Pulmonary artery endothelial cell (primary cell): ENCODE measurements around the gene CNN2. TPM values are rescaled to one million over a fixed set of nuclear protein-coding genes. Genes with fewer than 3 reads are reported as not detected.

ENCODE experiments used
- DNase-seq: peaks from one replicate; pipeline ENCODE4 v3.0.0-alpha.2; 2011; ENCODE audit warnings: low read depth, low spot score
- total RNA-seq: library from RNA; depleted of rRNA; stranded (reverse); fragments of >200 nt; gene quantifications from 2 replicates; pipeline ENCODE4 v1.2.3, GENCODE V29; 2014

The CNN2 gene
- total RNA-seq, 1 donor from 2014 or later, result 188 TPM

- DNase-seq, result no peak
Observed at GRCh38 chr19:1080360-1081161, 54.2 kb downstream of the CNN2 start.

GRCh38 chr19:1081301-1082164 lies 55.1 kb downstream of the CNN2 start:
- DNase-seq, result no peak

- no peak for DNase-seq
Observed at GRCh38 chr19:1082165-1082927, 55.9 kb downstream of the CNN2 start.

GRCh38 chr19:1082928-1083816 lies 56.8 kb downstream of the CNN2 start:
- DNase-seq, result no peak

GRCh38 chr19:1084024-1084868 lies 57.8 kb downstream of the CNN2 start:
- DNase-seq, result no peak

- no peak for DNase-seq
Observed at GRCh38 chr19:1085053-1085658, 58.7 kb downstream of the CNN2 start.

- no peak for DNase-seq
Observed at GRCh38 chr19:1085676-1086442, 59.5 kb downstream of the CNN2 start.

- DNase-seq, result no peak
Observed at GRCh38 chr19:1086613-1087012, 60.2 kb downstream of the CNN2 start.

- no peak for DNase-seq
Observed at GRCh38 chr19:1087813-1088415, 61.5 kb downstream of the CNN2 start.

- DNase-seq, result no peak
Observed at GRCh38 chr19:1088416-1089010, 62.1 kb downstream of the CNN2 start.

Other genes starting within 250 kb of the CNN2 start
- 198 and 241 TPM in 2 replicates for gene PTBP1, start 229.2 kb upstream of the CNN2 start, total RNA-seq
- gene PLPPR3, start 204.7 kb upstream of the CNN2 start, total RNA-seq, result 0.07 and 0.33 TPM in 2 replicates
- not detected in 2 replicates for gene AZU1, start 198.8 kb upstream of the CNN2 start, total RNA-seq
- not detected in 2 replicates for gene PRTN3, start 185.6 kb upstream of the CNN2 start, total RNA-seq
- gene ELANE, start 174.3 kb upstream of the CNN2 start, total RNA-seq, result not detected in 2 replicates
- gene CFD, start 166.9 kb upstream of the CNN2 start, total RNA-seq, result 0.49 and 3.6 TPM in 2 replicates
- 22.9 and 27.0 TPM in 2 replicates for gene MED16, start 133.4 kb upstream of the CNN2 start, total RNA-seq
- gene RNU6-9, start 133.1 kb upstream of the CNN2 start, total RNA-seq, result not detected in 2 replicates
- gene R3HDM4, start 113.4 kb upstream of the CNN2 start, total RNA-seq, result 22.8 and 29.1 TPM in 2 replicates
- gene KISS1R, start 109.3 kb upstream of the CNN2 start, total RNA-seq, result not detected in 2 replicates
- 8.0 and 9.6 TPM in 2 replicates for gene ARID3A, start 100.6 kb upstream of the CNN2 start, total RNA-seq
- 106 and 115 TPM in 2 replicates for gene WDR18, start 42.3 kb upstream of the CNN2 start, total RNA-seq
- 0.39 and 0.59 TPM in 2 replicates for gene GRIN3B, start 26.2 kb upstream of the CNN2 start, total RNA-seq
- 49.5 and 65.1 TPM in 2 replicates for gene TMEM259, start 5.5 kb upstream of the CNN2 start, total RNA-seq
- gene RNU6-2, start 5.1 kb upstream of the CNN2 start, total RNA-seq, result not detected in 2 replicates
- 3.5 and 5.9 TPM in 2 replicates for gene ABCA7, start 13.5 kb downstream of the CNN2 start, total RNA-seq
- gene ARHGAP45, start 40.6 kb downstream of the CNN2 start, total RNA-seq, result 10.2 and 20.2 TPM in 2 replicates
- 133 and 163 TPM in 2 replicates for gene POLR2E, start 68.8 kb downstream of the CNN2 start, total RNA-seq
- gene GPX4, start 77.4 kb downstream of the CNN2 start, total RNA-seq, result 380 and 410 TPM in 2 replicates
- gene SBNO2, start 147.7 kb downstream of the CNN2 start, total RNA-seq, result 30.4 and 55.0 TPM in 2 replicates
- gene STK11, start 179.2 kb downstream of the CNN2 start, total RNA-seq, result 100 and 131 TPM in 2 replicates
- 2.1 and 2.2 TPM in 2 replicates for gene CBARP, start 211.4 kb downstream of the CNN2 start, total RNA-seq
- gene ATP5F1D, start 215.1 kb downstream of the CNN2 start, total RNA-seq, result 21.4 and 28.9 TPM in 2 replicates
- 11.4 and 13.4 TPM in 2 replicates for gene MIDN, start 222.0 kb downstream of the CNN2 start, total RNA-seq
- gene CIRBP, start 242.7 kb downstream of the CNN2 start, total RNA-seq, result 99.5 and 247 TPM in 2 replicates
- gene FAM174C, start 248.9 kb downstream of the CNN2 start, total RNA-seq, result 19.1 and 26.0 TPM in 2 replicates